Vagina (tissue), 2 donors: ENCODE measurements around the gene KCNC2. TPM values are rescaled to one million over a fixed set of nuclear protein-coding genes. Genes with fewer than 3 reads are reported as not detected.

ENCODE experiments used
- DNase-seq, 2 donors: peaks; one replicate each; pipeline ENCODE4 v3.0.0-alpha.2; 2017; ENCODE audit errors: extremely low spot score in 2 of 2
- H3K27ac ChIP-seq: fragments of 200-600 bp; sonication (generic); one replicate; pipeline ENCODE4 v1.5.1; 2019
- H3K27me3 ChIP-seq: fragments of 200-600 bp; sonication (generic); one replicate; pipeline ENCODE4 v1.5.1; 2019
- H3K36me3 ChIP-seq, 2 donors: fragments of 200-600 bp; sonication (generic); one replicate each; pipeline ENCODE4 v1.5.1; 2017 to 2019
- H3K4me1 ChIP-seq: fragments of 200-600 bp; sonication (generic); one replicate; pipeline ENCODE4 v1.5.1; 2019
- H3K4me3 ChIP-seq, 2 donors: fragments of 200-600 bp; sonication (generic); 1 replicate in 1 of 2; 2 replicates in 1 of 2; pipeline ENCODE4 v1.5.1; 2016 to 2019
- H3K9me3 ChIP-seq: fragments of 200-600 bp; sonication (generic); one replicate; pipeline ENCODE4 v1.5.1; 2019
- CTCF ChIP-seq, 3 experiments: fragments of 450-650 bp in 2 of 3; fragments of 200-600 bp in 1 of 3; sonication (generic) in 1 of 3; IDR thresholded peaks; one replicate each; pipeline ENCODE4 v1.5.1; 2017 to 2019; ENCODE audit warnings: antibody characterized with exemption in 3 of 3, mild to moderate bottlenecking in 2 of 3, moderate library complexity in 2 of 3
- POLR2A ChIP-seq, 2 donors: fragments of 450-650 bp; IDR thresholded peaks; one replicate each; pipeline ENCODE4 v1.6.1; 2017; ENCODE audit warnings: antibody characterized with exemption in 2 of 2, mild to moderate bottlenecking in 2 of 2, moderate library complexity in 2 of 2
- POLR2AphosphoS5 ChIP-seq, 2 donors: sonication (generic); formaldehyde crosslinking; IDR thresholded peaks; one replicate each; pipeline ENCODE4 v1.9.0; 2017; ENCODE audit warnings: antibody characterized with exemption in 2 of 2, mild to moderate bottlenecking in 2 of 2, low read depth in 1 of 2; ENCODE audit not compliant: insufficient read depth in 1 of 2
- intact Hi-C: fragments of 100-400 bp; cut with DNase I; formaldehyde crosslinking; loops from one replicate; pipeline ENCODE4 v1.15.1; 2023
- total RNA-seq: library from RNA; depleted of rRNA; stranded (reverse); fragments of >200 nt; gene quantifications from one replicate; pipeline ENCODE4 v1.2.3, GENCODE V29; 2016

Gene KCNC2
- total RNA-seq, 1 donor from 2014 or later: 0.25 TPM

- Histone ChIP-seq H3K36me3 (no peaks in the 10 kb centered on the region), H3K4me3 (no peak overlapping the region), H3K9me3 (no peaks in the 10 kb centered on the region), H3K27me3 (no peaks in the 10 kb centered on the region), H3K4me1 (no peaks in the 10 kb centered on the region), H3K27ac (no peak overlapping the region)
- intact Hi-C loops: no loop called here
- TF ChIP-seq CTCF (IDR thresholded peaks at IDR 0.05) (no peak), POLR2A (IDR thresholded peaks at IDR 0.05) (no peak), POLR2AphosphoS5 (IDR thresholded peaks at IDR 0.05; ENCODE audit: insufficient read depth in 1 of 2, low read depth in 1 of 2) (no peak)
- DNase-seq: no peak
These were observed 112.6 kb downstream of the KCNC2 start for GRCh38 chr12:75097003-75097402.

- no peak overlapping the region for H3K27ac ChIP-seq
- H3K4me3 ChIP-seq: no peak overlapping the region
- TF ChIP-seq POLR2AphosphoS5 (IDR thresholded peaks at IDR 0.05; ENCODE audit: insufficient read depth in 1 of 2, low read depth in 1 of 2) (no peak), CTCF (IDR thresholded peaks at IDR 0.05) (no peak), POLR2A (IDR thresholded peaks at IDR 0.05) (no peak)
- no peaks in the 10 kb centered on the region for H3K9me3 ChIP-seq
- H3K4me1 ChIP-seq: no peaks in the 10 kb centered on the region
- H3K27me3 ChIP-seq: no peaks in the 10 kb centered on the region
- DNase-seq: no peak
- intact Hi-C loops: no loop called here
- H3K36me3 ChIP-seq: no peaks in the 10 kb centered on the region
These were observed 122.0 kb downstream of the KCNC2 start for GRCh38 chr12:75087654-75088053.

GRCh38 chr12:75086091-75087038 is 123.3 kb downstream of the KCNC2 start:
- Histone ChIP-seq H3K27me3 (no peaks in the 10 kb centered on the region), H3K9me3 (no peaks in the 10 kb centered on the region), H3K27ac (no peak overlapping the region), H3K36me3 (no peaks in the 10 kb centered on the region), H3K4me1 (no peaks in the 10 kb centered on the region), H3K4me3 (no peak overlapping the region)
- DNase-seq: no peak
- TF ChIP-seq CTCF (IDR thresholded peaks at IDR 0.05) (no peak), POLR2AphosphoS5 (IDR thresholded peaks at IDR 0.05; ENCODE audit: insufficient read depth in 1 of 2, low read depth in 1 of 2) (no peak), POLR2A (IDR thresholded peaks at IDR 0.05) (no peak)
- intact Hi-C loops: no loop called here

GRCh38 chr12:75081305-75081704 is 128.3 kb downstream of the KCNC2 start:
- TF ChIP-seq POLR2AphosphoS5 (IDR thresholded peaks at IDR 0.05; ENCODE audit: insufficient read depth in 1 of 2, low read depth in 1 of 2): no peak
- H3K9me3 ChIP-seq: no peaks in the 10 kb centered on the region
- H3K36me3 ChIP-seq: no peaks in the 10 kb centered on the region
- no peak overlapping the region for H3K4me3 ChIP-seq
- H3K27ac ChIP-seq: no peak overlapping the region
- intact Hi-C loops: no loop called here
- H3K27me3 ChIP-seq: no peaks in the 10 kb centered on the region
- no peak for DNase-seq
- H3K4me1 ChIP-seq: no peaks in the 10 kb centered on the region

GRCh38 chr12:75080582-75080981 is 129.1 kb downstream of the KCNC2 start:
- no peaks in the 10 kb centered on the region for H3K27me3 ChIP-seq
- H3K36me3 ChIP-seq: no peaks in the 10 kb centered on the region
- H3K9me3 ChIP-seq: no peaks in the 10 kb centered on the region
- no peaks in the 10 kb centered on the region for H3K4me1 ChIP-seq
- no peak overlapping the region for H3K27ac ChIP-seq
- H3K4me3 ChIP-seq: no peak overlapping the region
- TF ChIP-seq POLR2AphosphoS5 (IDR thresholded peaks at IDR 0.05; ENCODE audit: insufficient read depth in 1 of 2, low read depth in 1 of 2): no peak
- no peak for TF ChIP-seq POLR2A (IDR thresholded peaks at IDR 0.05)
- TF ChIP-seq CTCF (IDR thresholded peaks at IDR 0.05): no peak
- no peak for DNase-seq
- intact Hi-C loops: no loop called here
